Activated naive CD4-positive, alpha-beta T cell treated with anti-CD3 and anti-CD28 coated beads, Interleukin-2, amount 10 ng/mL, durations not matched to agents 7 days and 5 days (primary cell): ENCODE data around the gene LRRC23.
"Not testable (repeated sequence)": the region's sequence is repeated elsewhere in the genome, so short reads cannot be mapped to it uniquely, and the experiment has no call there.

Experiments
- CTCF ChIA-PET: fragments of 350-600 bp; sonication (Branson Sonifier 250); formaldehyde crosslinking; loops from one replicate; lab custom pipeline; 2021; ENCODE audit warnings: antibody characterized with exemption; lab: Charles Lee
- DNase-seq: peaks from one replicate; pipeline ENCODE4 v3.0.0-alpha.2; 2020
- H3K27ac Mint-ChIP-seq: one replicate; pipeline ENCODE4 v1.8.0; 2021; ENCODE audit warnings: mild to moderate bottlenecking, moderate library complexity, mixed read lengths
- H3K27me3 Mint-ChIP-seq: one replicate; pipeline ENCODE4 v1.8.0; 2021; ENCODE audit warnings: mild to moderate bottlenecking, mixed read lengths
- H3K36me3 Mint-ChIP-seq: one replicate; pipeline ENCODE4 v1.8.0; 2021; ENCODE audit warnings: mixed read lengths
- H3K4me1 Mint-ChIP-seq: one replicate; pipeline ENCODE4 v1.8.0; 2021; ENCODE audit warnings: mixed read lengths
- H3K4me3 Mint-ChIP-seq: one replicate; pipeline ENCODE4 v1.8.0; 2021; ENCODE audit warnings: mild to moderate bottlenecking, moderate library complexity, mixed read lengths
- H3K9me3 Mint-ChIP-seq: one replicate; pipeline ENCODE4 v1.8.0; 2021; ENCODE audit warnings: mixed read lengths

The LRRC23 gene

DNA sequence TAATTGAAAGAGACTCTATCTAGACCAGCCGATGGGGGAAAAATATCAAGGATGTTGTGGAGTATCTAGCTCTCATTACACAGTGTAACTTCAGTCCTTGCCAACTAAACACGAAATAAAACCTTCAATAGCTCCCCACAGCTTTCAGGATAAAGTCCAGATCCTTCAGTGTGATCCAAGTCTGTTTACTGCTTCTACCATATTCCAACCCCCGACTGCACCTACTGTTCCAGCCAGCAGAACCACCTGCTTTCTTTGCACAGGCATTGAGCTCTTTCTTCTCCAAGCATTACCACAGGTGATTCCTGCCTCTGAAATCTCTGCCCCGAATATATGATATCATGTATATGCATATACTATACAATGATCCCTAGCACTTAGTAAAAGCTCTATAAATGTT lies 2.2 kb upstream of the LRRC23 start:
- DNase-seq = no peak
- no peak overlapping the region for H3K4me3 Mint-ChIP-seq

DNA sequence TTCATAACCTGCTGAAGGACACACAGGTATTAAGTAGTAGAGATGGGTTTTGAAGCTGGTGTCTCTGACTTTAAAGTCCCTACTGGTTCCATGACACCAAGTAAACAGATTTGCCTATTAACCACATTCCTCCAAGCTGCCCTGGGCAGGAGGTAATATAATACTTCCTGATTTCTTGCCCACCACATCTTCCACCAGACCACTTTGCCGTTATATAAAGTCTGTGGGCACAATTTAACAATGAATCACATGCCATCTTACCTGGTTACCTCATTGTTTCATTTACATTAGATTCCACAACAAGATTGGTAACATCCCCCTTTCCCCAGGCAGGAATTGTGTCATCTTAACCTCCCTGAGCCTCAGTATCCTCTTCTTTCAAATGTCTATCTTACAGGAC lies 900 bp upstream of the LRRC23 start:
- H3K9me3 Mint-ChIP-seq = no peaks in the 10 kb centered on the region
- H3K36me3 Mint-ChIP-seq = no peaks in the 10 kb centered on the region
- H3K4me1 Mint-ChIP-seq = peaks cover 3% of the 10 kb centered on the region
- H3K27ac Mint-ChIP-seq = peak overlapping the region; percentile 39
- CTCF ChIA-PET = no interaction called here
- H3K27me3 Mint-ChIP-seq = peaks cover 14% of the 10 kb centered on the region
- no peak overlapping the region for H3K4me3 Mint-ChIP-seq
- no peak for DNase-seq

More for the DNA sequence above, 2.2 kb upstream of the LRRC23 start:
- H3K27me3 Mint-ChIP-seq = peaks cover 10% of the 10 kb centered on the region
- no peaks in the 10 kb centered on the region for H3K36me3 Mint-ChIP-seq
- no peaks in the 10 kb centered on the region for H3K9me3 Mint-ChIP-seq
- CTCF ChIA-PET = interaction anchor here (1.0 to 1.6 kb wide), 5 partner anchors 11 to 207 kb away, joined by 3 to 5 read pairs (median 3); partner anchors contain the start of genes C12orf57, C1RL, RNU7-1 and SPSB2
- peaks cover 3% of the 10 kb centered on the region for H3K4me1 Mint-ChIP-seq
- no peak overlapping the region for H3K27ac Mint-ChIP-seq

DNA sequence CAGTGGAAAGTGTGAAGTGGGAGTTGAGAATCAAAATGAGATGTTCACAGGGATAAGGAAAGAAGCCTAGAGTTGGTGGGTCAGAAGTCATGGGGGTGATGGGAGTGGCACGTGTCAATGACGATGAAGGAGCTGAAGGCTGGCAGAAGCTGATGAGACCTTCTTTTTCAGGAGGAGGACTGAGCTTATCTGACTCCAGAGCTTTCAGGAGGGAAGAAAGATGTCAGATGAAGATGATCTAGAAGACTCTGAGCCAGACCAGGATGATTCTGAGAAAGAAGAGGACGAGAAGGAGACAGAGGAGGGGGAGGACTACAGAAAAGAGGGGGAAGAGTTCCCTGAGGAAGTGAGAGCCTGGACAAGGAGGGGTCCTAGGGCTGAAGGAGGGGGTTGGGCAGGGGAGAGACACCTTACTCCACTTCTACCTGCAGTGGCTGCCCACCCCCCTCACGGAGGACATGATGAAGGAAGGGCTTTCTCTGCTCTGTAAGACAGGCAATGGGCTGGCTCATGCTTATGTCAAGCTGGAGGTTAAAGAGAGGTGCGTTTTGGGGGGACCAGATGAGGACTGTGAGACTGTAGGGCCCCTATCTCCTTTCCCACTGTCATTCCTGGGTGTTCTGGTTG lies 905 bp downstream of the LRRC23 start:
- DNase-seq = no peak
- Mint-ChIP-seq H3K27me3 (peaks cover 9% of the 10 kb centered on the region), H3K4me3 (no peak overlapping the region), H3K36me3 (no peaks in the 10 kb centered on the region), H3K9me3 (no peaks in the 10 kb centered on the region), H3K27ac (no peak overlapping the region), H3K4me1 (no peaks in the 10 kb centered on the region)
- CTCF ChIA-PET = interaction anchor here (0.6 to 1.1 kb wide), 3 partner anchors 9 to 276 kb away, joined by 3 read pairs; partner anchors contain the start of gene ENO2

DNA sequence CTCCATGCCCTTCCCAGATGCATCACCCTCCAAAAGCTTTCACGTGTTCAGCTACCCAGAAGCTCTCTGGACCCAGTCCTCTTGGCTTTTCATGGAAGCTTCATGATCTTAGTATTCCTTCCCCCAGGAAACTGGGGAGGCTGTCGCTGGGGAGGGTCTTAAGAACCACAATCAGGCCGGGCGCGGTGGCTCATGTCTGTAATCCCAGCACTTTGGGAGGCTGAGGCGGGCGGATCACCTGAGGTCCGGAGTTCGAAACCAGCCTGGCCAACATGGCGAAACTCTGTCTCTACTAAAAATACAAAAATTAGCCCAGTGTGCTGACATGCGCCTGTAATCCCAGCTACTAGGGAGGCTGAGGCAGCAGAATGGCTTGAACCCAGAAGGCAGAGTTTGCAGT lies 3.5 kb downstream of the LRRC23 start:
- not testable (repeated sequence) for H3K36me3 Mint-ChIP-seq, H3K4me1 Mint-ChIP-seq, DNase-seq, H3K27ac Mint-ChIP-seq, H3K9me3 Mint-ChIP-seq, H3K4me3 Mint-ChIP-seq
- peaks cover 17% of the 10 kb centered on the region for H3K27me3 Mint-ChIP-seq
- CTCF ChIA-PET = interaction anchor here (0.9 to 2.5 kb wide), 2 partner anchors 35 to 39 kb away, joined by 4 to 9 read pairs; partner anchors contain the start of gene SPSB2

DNA sequence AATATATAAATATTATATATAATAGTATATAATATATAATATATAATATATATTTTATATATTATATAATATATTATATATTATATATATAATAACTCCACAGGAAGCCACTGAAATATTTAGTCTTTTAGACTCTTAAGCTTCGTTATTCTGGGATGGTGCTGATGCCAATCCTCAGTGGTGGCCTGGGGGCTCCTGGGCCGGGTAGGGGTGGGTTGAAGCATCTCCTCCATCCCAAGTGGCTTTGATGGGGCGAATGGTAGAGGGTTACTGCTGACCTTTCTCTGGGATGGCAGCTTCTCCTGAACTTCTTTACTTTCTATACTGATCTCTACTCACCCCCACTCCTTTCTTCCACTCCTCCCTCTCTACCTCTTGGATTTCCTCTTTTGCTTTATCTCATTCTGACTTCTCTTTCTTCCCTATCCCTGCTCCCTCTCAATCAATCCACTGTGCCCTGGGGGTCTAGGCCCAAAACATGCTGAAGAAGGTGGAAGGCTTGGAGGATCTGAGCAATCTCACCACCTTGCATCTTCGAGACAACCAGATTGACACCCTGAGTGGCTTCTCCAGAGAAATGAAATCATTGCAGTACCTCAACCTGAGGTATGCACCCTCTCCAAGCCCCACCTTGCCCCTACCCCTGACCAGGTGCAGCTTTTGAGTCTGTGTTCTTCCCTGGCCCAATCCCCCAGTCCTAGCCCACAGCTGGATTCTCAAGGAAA lies 5.0 kb downstream of the LRRC23 start:
- no peaks in the 10 kb centered on the region for H3K9me3 Mint-ChIP-seq
- H3K27me3 Mint-ChIP-seq = peaks cover 17% of the 10 kb centered on the region
- CTCF ChIA-PET = interaction anchor here (1.4 to 1.7 kb wide), 2 partner anchors 14 to 37 kb away, joined by 3 to 5 read pairs; no protein-coding TSS in a partner anchor
- no peaks in the 10 kb centered on the region for H3K36me3 Mint-ChIP-seq
- no peak overlapping the region for H3K27ac Mint-ChIP-seq
- no peak overlapping the region for H3K4me3 Mint-ChIP-seq
- DNase-seq = no peak
- H3K4me1 Mint-ChIP-seq = peaks cover 18% of the 10 kb centered on the region

DNA sequence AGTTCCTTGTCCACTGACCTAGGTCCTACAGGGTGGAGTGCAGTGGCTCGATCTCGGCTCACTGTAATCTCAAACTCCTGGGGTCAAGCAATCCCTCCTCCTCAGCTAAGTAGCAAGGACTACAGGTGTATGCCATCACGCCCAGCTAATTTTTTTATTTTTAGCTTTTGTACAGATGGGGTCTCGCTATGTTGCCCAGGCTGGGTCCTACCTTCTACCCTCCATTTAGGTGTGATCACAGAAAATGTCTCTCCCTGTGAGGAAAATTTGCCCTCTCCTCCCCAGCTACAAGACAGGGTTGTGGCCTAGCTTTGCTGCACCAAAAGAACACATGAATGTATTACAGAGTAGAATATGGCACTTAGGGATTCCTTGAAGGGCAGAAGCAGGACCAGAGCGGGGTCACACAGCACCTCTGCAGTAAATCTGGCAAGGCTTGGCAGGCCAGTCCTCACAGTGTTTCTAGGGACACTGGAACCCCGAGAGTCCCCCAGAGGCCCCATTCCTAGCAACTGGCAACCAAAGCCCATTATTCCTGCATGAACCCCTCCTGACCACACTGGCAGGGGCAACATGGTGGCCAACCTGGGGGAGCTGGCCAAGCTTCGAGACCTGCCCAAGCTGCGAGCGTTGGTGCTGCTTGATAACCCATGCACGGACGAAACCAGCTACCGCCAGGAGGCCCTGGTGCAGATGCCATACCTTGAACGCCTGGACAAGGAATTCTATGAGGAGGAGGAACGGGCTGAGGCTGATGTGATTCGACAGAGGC lies 7.7 kb downstream of the LRRC23 start:
- CTCF ChIA-PET = interaction anchor here (1.1 to 2.3 kb wide), 5 partner anchors 12 to 43 kb away, joined by 3 to 12 read pairs (median 5); partner anchors contain the start of gene SPSB2
- H3K27me3 Mint-ChIP-seq = peaks cover 12% of the 10 kb centered on the region
- H3K9me3 Mint-ChIP-seq = no peaks in the 10 kb centered on the region
- peaks cover 6% of the 10 kb centered on the region for H3K36me3 Mint-ChIP-seq
- H3K27ac Mint-ChIP-seq = peak overlapping the region; percentile 35
- peaks cover 42% of the 10 kb centered on the region for H3K4me1 Mint-ChIP-seq
- peak overlapping the region; percentile 66 for H3K4me3 Mint-ChIP-seq
- DNase-seq = no peak

DNA sequence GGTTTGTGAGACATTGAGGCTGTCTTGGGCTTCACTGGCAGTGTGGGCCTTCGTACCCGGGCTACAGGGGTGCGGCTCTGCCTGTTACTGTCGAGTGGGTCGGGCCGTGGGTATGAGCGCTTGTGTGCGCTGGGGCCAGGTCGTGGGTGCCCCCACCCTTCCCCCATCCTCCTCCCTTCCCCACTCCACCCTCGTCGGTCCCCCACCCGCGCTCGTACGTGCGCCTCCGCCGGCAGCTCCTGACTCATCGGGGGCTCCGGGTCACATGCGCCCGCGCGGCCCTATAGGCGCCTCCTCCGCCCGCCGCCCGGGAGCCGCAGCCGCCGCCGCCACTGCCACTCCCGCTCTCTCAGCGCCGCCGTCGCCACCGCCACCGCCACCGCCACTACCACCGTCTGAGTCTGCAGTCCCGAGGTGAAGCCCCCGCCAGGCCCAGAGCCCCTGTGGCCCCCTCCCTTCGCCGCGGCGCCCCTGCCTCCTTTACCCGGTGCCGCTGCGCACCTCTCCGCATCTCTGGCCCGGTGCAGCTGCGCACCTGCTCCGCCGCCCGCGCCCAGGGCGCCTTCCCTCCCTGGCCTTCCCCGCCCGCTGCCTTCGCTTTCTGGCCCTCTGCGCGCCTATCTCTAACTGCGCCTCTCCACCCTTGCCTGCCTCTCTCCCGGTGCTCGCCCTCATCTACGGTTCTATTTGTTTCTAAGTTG lies 9.8 kb downstream of the LRRC23 start, which contains the start of gene ENO2:
ENO2 (plus strand) TSS at position 335 of the 701 bp plus-strand sequence. CDS start 1,253 bp downstream, outside the sequence.
- CTCF ChIA-PET = interaction anchor here (0.7 to 1.6 kb wide), 6 partner anchors 9 to 46 kb away, joined by 3 to 6 read pairs (median 4); no protein-coding TSS in a partner anchor
- H3K36me3 Mint-ChIP-seq = peaks cover 17% of the 10 kb centered on the region
- H3K27me3 Mint-ChIP-seq = peaks cover 8% of the 10 kb centered on the region
- H3K4me1 Mint-ChIP-seq = peaks cover 47% of the 10 kb centered on the region
- H3K27ac Mint-ChIP-seq = peak within 1 kb of the TSS; percentile 87
- DNase-seq = peak; percentile 87
- peak within 1 kb of the TSS; percentile 97 for H3K4me3 Mint-ChIP-seq
- no peaks in the 10 kb centered on the region for H3K9me3 Mint-ChIP-seq

DNA sequence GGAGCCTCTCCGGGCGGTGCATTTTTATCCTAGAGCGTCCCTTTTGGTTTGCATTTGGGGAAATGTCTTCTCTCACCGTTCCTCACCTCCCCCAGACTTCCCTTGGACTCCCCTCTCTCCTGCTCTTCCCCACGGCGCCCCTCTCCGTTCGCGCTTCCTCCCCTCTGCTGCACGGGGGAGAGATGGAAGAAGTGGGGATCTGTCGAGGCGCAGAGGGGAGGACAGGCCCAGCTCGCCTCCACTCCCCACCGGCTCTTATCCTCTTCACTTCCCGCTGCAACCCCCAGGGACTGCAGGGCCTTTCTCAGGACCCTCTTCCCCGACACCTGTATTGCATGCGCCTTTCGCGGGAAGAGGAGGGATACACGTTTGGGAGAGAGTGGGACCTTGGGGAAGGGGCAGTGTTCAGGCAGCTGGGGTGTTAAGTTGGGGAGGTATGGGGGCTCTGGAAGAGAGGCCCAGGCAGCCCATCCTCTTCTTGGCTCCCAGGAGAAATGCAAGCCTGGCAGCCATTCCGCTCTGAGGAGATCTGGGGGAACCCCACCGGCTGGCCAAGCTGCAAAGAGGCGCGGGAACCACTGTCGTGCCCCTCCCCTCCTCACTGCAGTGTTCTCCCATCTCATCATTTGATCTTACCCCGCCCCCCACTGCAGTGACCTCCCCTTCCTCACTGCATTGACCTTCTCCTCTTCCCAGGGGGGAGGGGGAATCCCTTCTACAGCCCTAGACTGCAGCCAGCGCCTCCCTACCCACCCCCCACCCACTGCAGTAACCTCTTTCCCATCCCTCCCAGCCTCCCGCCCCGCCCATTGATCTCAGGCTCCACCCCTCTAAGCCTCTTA lies 10.5 kb downstream of the LRRC23 start:
- H3K4me1 Mint-ChIP-seq = peaks cover 53% of the 10 kb centered on the region
- no peaks in the 10 kb centered on the region for H3K9me3 Mint-ChIP-seq
- DNase-seq = peak; percentile 47
- peak overlapping the region; percentile 87 for H3K27ac Mint-ChIP-seq
- H3K27me3 Mint-ChIP-seq = peaks cover 8% of the 10 kb centered on the region
- peak overlapping the region; percentile 97 for H3K4me3 Mint-ChIP-seq
- CTCF ChIA-PET = interaction anchor here (0.7 to 1.2 kb wide), 3 partner anchors 9 to 43 kb away, joined by 3 to 4 read pairs (median 4); no protein-coding TSS in a partner anchor
- peaks cover 25% of the 10 kb centered on the region for H3K36me3 Mint-ChIP-seq

DNA sequence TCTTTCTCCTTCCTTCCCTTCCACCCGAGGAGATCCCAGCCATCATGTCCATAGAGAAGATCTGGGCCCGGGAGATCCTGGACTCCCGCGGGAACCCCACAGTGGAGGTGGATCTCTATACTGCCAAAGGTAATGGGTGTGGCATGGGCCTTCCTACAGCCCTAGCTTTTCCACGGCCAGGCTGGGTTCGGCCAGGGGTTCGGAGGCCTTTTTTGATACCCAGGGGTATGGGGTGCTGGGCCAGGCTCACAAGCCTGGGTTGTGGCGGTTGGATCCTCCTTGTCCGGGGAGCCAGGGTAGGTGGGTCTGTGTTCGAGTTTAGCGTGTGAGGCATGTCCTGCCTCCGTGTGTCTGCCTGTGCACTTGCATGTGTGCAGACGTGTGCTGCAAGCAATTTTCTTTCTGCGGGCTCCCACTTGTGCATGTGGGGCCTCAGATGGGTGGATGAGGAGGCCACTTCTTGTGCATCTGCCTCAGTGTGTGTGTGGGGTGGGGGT lies 11.2 kb downstream of the LRRC23 start:
- Mint-ChIP-seq H3K9me3 (no peaks in the 10 kb centered on the region), H3K4me1 (peaks cover 53% of the 10 kb centered on the region), H3K4me3 (peak overlapping the region; percentile 97), H3K27me3 (peaks cover 7% of the 10 kb centered on the region), H3K36me3 (peaks cover 25% of the 10 kb centered on the region), H3K27ac (peak overlapping the region; percentile 69)
- DNase-seq = no peak
- CTCF ChIA-PET = interaction anchor here (0.7 to 1.2 kb wide), 2 partner anchors 8 to 9 kb away, joined by 3 to 4 read pairs; no protein-coding TSS in a partner anchor

DNA sequence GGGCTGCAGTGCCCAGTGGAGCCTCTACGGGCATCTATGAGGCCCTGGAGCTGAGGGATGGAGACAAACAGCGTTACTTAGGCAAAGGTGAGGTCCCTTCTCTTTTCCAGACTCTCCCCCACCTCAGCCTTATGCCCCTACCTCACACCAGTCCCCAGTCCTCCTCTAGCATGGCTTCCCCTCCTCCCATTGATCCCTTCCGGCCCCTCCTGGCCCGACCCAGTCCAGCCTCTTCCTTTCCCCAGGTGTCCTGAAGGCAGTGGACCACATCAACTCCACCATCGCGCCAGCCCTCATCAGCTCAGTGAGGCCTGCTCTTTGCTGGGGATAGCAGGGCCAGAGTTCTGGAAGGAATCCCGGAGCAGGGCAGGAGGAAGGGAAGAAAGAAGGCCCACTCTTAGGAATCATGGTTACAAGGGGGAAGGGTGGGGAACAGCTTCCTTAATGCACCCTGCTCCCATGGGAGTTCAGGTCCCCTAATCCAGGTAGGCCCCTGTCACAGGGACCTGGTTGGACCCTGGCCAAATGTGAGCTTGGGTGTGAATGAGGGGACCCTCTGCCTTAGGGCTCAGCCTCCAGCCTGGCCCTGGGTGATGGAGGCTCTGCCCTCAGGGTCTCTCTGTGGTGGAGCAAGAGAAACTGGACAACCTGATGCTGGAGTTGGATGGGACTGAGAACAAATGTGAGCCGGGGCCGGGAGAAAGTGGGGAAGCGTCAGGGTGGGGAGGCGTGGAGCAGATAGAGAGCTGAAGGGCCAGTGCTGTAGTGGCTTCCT lies 12.0 kb downstream of the LRRC23 start:
- Mint-ChIP-seq H3K4me1 (peaks cover 53% of the 10 kb centered on the region), H3K4me3 (peak overlapping the region; percentile 97), H3K36me3 (peaks cover 28% of the 10 kb centered on the region), H3K27me3 (no peaks in the 10 kb centered on the region), H3K9me3 (no peaks in the 10 kb centered on the region), H3K27ac (no peak overlapping the region)
- CTCF ChIA-PET = interaction anchor here (0.7 to 1.7 kb wide), 4 partner anchors 9 to 21 kb away, joined by 3 to 7 read pairs (median 4); no protein-coding TSS in a partner anchor
- DNase-seq = no peak

DNA sequence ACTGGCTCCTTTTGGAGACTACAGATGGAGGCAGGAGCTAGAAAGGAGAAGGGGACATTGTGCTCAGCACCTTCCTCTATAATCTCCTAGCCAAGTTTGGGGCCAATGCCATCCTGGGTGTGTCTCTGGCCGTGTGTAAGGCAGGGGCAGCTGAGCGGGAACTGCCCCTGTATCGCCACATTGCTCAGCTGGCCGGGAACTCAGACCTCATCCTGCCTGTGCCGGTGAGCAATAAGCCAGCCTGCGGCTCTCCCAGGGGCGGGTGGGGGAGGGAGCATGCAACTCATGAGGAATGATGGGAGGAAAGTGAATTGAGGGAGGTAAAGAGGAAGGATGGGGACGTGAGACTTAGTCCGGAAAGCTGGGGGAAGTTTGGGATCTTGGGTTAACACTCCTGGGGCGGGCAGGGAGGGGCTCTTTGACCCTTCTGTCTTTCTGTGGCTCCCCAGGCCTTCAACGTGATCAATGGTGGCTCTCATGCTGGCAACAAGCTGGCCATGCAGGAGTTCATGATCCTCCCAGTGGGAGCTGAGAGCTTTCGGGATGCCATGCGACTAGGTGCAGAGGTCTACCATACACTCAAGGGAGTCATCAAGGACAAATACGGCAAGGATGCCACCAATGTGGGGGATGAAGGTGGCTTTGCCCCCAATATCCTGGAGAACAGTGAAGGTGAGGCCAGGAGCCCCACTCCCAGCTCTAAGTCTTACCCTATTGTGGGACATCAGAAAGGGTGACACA lies 13.0 kb downstream of the LRRC23 start:
- peaks cover 52% of the 10 kb centered on the region for H3K4me1 Mint-ChIP-seq
- no peak for DNase-seq
- H3K4me3 Mint-ChIP-seq = no peak overlapping the region
- H3K36me3 Mint-ChIP-seq = peaks cover 33% of the 10 kb centered on the region
- no peak overlapping the region for H3K27ac Mint-ChIP-seq
- CTCF ChIA-PET = interaction anchor here (1.2 to 1.7 kb wide), 2 partner anchors 9 to 20 kb away, joined by 4 to 7 read pairs; no protein-coding TSS in a partner anchor
- no peaks in the 10 kb centered on the region for H3K9me3 Mint-ChIP-seq
- H3K27me3 Mint-ChIP-seq = no peaks in the 10 kb centered on the region
